HepG2 (cell line): ENCODE data around the gene SLC51B. TPM values are rescaled to one million over a fixed set of nuclear protein-coding genes. Genes with fewer than 3 reads are reported as not detected.

Experiments
- ATAC-seq: fragments of 200-7000 bp; cut with Tn5 transposase; 3 replicates; pipeline ENCODE4 v1.9.1; 2020; ENCODE audit warnings: mild to moderate bottlenecking, moderate library complexity
- BruUV-seq: library from RNA; stranded (reverse); fragments of 400-500 nt; replicated peaks from 2 replicates; lab custom pipeline; 2021; lab: Mats Ljungman, UMichigan
- CTCF ChIA-PET: fragments of 300-600 bp; formaldehyde crosslinking; extraction: SDS; loops from one replicate; lab custom pipeline; 2021; ENCODE audit warnings: low total read pairs, inconsistent platforms, low intra/inter-chr PET ratio; lab: Yijun Ruan, JAX
- POLR2A ChIA-PET: fragments of 350-600 bp; sonication (Branson Sonifier 250); formaldehyde crosslinking; loops from one replicate; lab custom pipeline; 2020; ENCODE audit warnings: antibody characterized with exemption, inconsistent platforms; lab: Yijun Ruan, JAX
- DNase-seq: peaks from one replicate; pipeline ENCODE4 v3.0.0-alpha.2; 2015; ENCODE audit warnings: low spot score
- FAIRE-seq: peaks from 3 replicates; lab custom pipeline; 2011; peaks lifted over from hg19 to GRCh38; lab: Jason Lieb, UNC
- H2AFZ ChIP-seq: one replicate; pipeline ENCODE4 v1.6.1; 2011; ENCODE audit warnings: low read length, inconsistent platforms
- H3K27ac ChIP-seq: fragments of 300-600 bp; 3 replicates; pipeline ENCODE4 v1.8.0; 2011; ENCODE audit warnings: mixed run types, mild to moderate bottlenecking, mixed read lengths, low read length, inconsistent platforms; ENCODE audit not compliant: insufficient read depth; ENCODE audit errors: extremely low read length
- H3K27me3 ChIP-seq, 2 experiments: fragments of 200-600 bp in 1 of 2; 2 replicates in 1 of 2; 3 replicates in 1 of 2; pipeline versions ENCODE4 v1.6.0 to v1.8.0; 2011; ENCODE audit warnings: low read length in 2 of 2, mild to moderate bottlenecking in 2 of 2, moderate library complexity in 2 of 2, inconsistent platforms in 1 of 2; ENCODE audit not compliant: insufficient read depth in 2 of 2, control insufficient read depth in 1 of 2
- H3K36me3 ChIP-seq, 2 experiments: fragments of 200-600 bp in 1 of 2; replicated peaks in 1 of 2; 2 replicates in 1 of 2; 3 replicates in 1 of 2; pipeline versions ENCODE4 v1.5.1 to v1.8.0; 2011; ENCODE audit warnings: low read length in 2 of 2, inconsistent platforms in 1 of 2; ENCODE audit not compliant: insufficient read depth in 2 of 2, control insufficient read depth in 1 of 2
- H3K4me1 ChIP-seq: 2 replicates; pipeline ENCODE4 v1.5.1; 2012; ENCODE audit warnings: low read length, inconsistent platforms; ENCODE audit not compliant: insufficient read depth
- H3K4me2 ChIP-seq: 2 replicates; pipeline ENCODE4 v1.6.0; 2011; ENCODE audit warnings: low read depth, low read length, inconsistent platforms
- H3K4me3 ChIP-seq, 3 experiments: fragments of 200-600 bp in 1 of 3; sonication (generic), shearing (Covaris generic) in 1 of 3; replicated peaks in 1 of 3; 2 replicates each; pipeline ENCODE4 v1.5.1; 2011 to 2016; ENCODE audit warnings: low read length in 3 of 3, inconsistent platforms in 2 of 3, low read depth in 2 of 3, mild to moderate bottlenecking in 2 of 3, control low read depth in 1 of 3, mixed read lengths in 1 of 3; ENCODE audit not compliant: insufficient read depth in 1 of 3
- H3K79me2 ChIP-seq: one replicate; pipeline ENCODE4 v1.6.1; 2011; ENCODE audit warnings: low read length, inconsistent platforms; ENCODE audit not compliant: insufficient read depth
- H3K9ac ChIP-seq: 2 replicates; pipeline ENCODE4 v1.6.0; 2011; ENCODE audit warnings: mild to moderate bottlenecking, low read depth, low read length, inconsistent platforms; ENCODE audit not compliant: insufficient read depth
- H3K9me3 ChIP-seq: 2 replicates; pipeline ENCODE4 v1.5.1; 2012; ENCODE audit warnings: mild to moderate bottlenecking, low read length
- H4K20me1 ChIP-seq: 2 replicates; pipeline ENCODE4 v1.6.0; 2011; ENCODE audit warnings: inconsistent platforms, mild to moderate bottlenecking, low read length, moderate library complexity; ENCODE audit not compliant: insufficient read depth
- CHCHD3 ChIP-seq: sonication (generic); formaldehyde crosslinking; IDR thresholded peaks from 2 replicates; pipeline ENCODE4 v1.8.0; 2022; ENCODE audit warnings: mild to moderate bottlenecking, missing genetic modification reagents, moderate library complexity
- HNF1B ChIP-seq: sonication (generic); formaldehyde crosslinking; IDR thresholded peaks from 2 replicates; pipeline ENCODE4 v1.5.1; 2020; ENCODE audit warnings: mild to moderate bottlenecking, moderate library complexity, missing genetic modification reagents
- HNRNPL ChIP-seq: fragments of 200-400 bp; formaldehyde crosslinking; IDR thresholded peaks from 2 replicates; pipeline ENCODE4 v1.6.1; 2017; ENCODE audit warnings: mild to moderate bottlenecking, low read depth, low read length
- MBD4 ChIP-seq: IDR thresholded peaks from 2 replicates; pipeline ENCODE4 v1.6.1; 2012; ENCODE audit warnings: low read length, inconsistent platforms, borderline replicate concordance
- RNF219 ChIP-seq: sonication (generic); formaldehyde crosslinking; IDR thresholded peaks from 2 replicates; pipeline ENCODE4 v1.5.0; 2020; ENCODE audit warnings: mild to moderate bottlenecking, missing genetic modification reagents
- TERF1 ChIP-seq: sonication (generic); formaldehyde crosslinking; IDR thresholded peaks from 2 replicates; pipeline ENCODE4 v1.8.0; 2022; ENCODE audit warnings: mild to moderate bottlenecking, missing genetic modification reagents, moderate library complexity
- TRIM22 ChIP-seq: fragments of 450-650 bp; IDR thresholded peaks from 2 replicates; pipeline ENCODE4 v1.6.1; 2017
- YEATS4 ChIP-seq: sonication (generic); formaldehyde crosslinking; IDR thresholded peaks from 2 replicates; pipeline ENCODE4 v1.4.0; 2020; ENCODE audit warnings: missing genetic modification reagents, borderline replicate concordance
- ZMYM3 ChIP-seq: sonication (generic); formaldehyde crosslinking; IDR thresholded peaks from 2 replicates; pipeline ENCODE4 v1.5.1; 2020; ENCODE audit warnings: mild to moderate bottlenecking, missing genetic modification reagents
- ZNF781 ChIP-seq: sonication (generic); formaldehyde crosslinking; IDR thresholded peaks from 2 replicates; pipeline ENCODE4 v1.5.1; 2020; ENCODE audit warnings: borderline replicate concordance, mild to moderate bottlenecking, missing genetic modification reagents; ENCODE audit errors: not compliant biosample characterization
- ZNF782 ChIP-seq: sonication (generic); formaldehyde crosslinking; IDR thresholded peaks from 2 replicates; pipeline ENCODE4 v1.4.0; 2020; ENCODE audit warnings: missing genetic modification reagents, mild to moderate bottlenecking, borderline replicate concordance
- WGBS: methylation state at CpG from one replicate; pipeline ENCODE4 v1.1.6; 2017; ENCODE audit warnings: low lambda C conversion rate; 5-methylcytosine and 5-hydroxymethylcytosine counted together
- in situ Hi-C: cut with HindIII; loops from 2 replicates; pipeline ENCODE4 v1.10.0; 2017; ENCODE audit warnings: low pct_unique_long_range_greater_than_20kb; ENCODE audit not compliant: extremely low pct_ligation_motif_present
- intact Hi-C: fragments of 100-400 bp; cut with micrococcal nuclease; formaldehyde crosslinking; loops from one replicate; pipeline ENCODE4 v1.10.0; 2022; ENCODE audit not compliant: unreplicated experiment
- polyA plus RNA-seq, 8 experiments: library from polyadenylated mRNA; depleted of rRNA in 3 of 8; stranded (reverse) in 7 of 8; unstranded in 1 of 8; fragments of >200 nt; fragmentation: Illumina TruSeq in 4 of 8; extraction: Trizol in 4 of 8; gene quantifications; 2 replicates each; pipeline versions ENCODE4 v1.2.1 to v1.2.3, GENCODE V29; 2011 to 2016; ENCODE audit warnings: low read depth in 4 of 8, missing spikeins in 1 of 8, mixed read lengths in 1 of 8; ENCODE audit not compliant: insufficient read depth in 1 of 8
- total RNA-seq, 5 experiments: library from RNA; depleted of rRNA; stranded (reverse); fragments of >200 nt; fragmentation: Illumina TruSeq; extraction: Trizol; gene quantifications; 2 replicates each; pipeline ENCODE4 v1.2.3, GENCODE V29; 2016; ENCODE audit warnings: low read depth in 1 of 5
- TF ChIP-seq, protein P1 (sequence below): sonication (generic); formaldehyde crosslinking; IDR thresholded peaks from 2 replicates; pipeline ENCODE4 v1.5.1; 2020; ENCODE audit warnings: mild to moderate bottlenecking, missing genetic modification reagents, borderline replicate concordance

Gene SLC51B
- total and polyA plus RNA-seq, 2 of the 13 experiments (the other 11 are each of a cell fraction or from before 2014, with no cell fraction given) = 14.9 to 17.1 TPM

DNA sequence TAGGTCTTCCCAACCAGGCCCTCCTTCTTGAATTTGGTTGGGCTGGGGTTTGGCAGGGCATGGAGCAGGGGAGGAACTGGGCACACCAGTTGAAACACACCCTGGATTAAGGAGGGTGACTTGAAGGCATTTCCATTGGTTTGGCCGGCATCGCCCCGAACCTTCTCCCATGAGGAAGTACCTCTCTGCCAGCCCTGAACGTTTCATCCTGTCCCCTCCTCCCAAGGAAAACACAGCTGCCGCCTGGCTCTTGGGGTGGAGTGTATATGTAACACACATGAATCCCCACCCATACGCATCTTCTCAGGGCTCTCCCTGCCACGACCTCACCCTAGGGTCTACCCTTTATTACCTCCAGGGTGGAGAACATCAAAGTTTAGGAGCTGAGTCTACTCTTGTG, 55.3 kb downstream of the SLC51B start:
- no peak overlapping the region for H3K4me3 ChIP-seq
- no peaks in the 10 kb centered on the region for H3K9me3 ChIP-seq
- H4K20me1 ChIP-seq = no peaks in the 10 kb centered on the region
- peaks cover 6 to 13% of the 10 kb centered on the region in 2 experiments; a peak in 4 of 5 replicates for H3K36me3 ChIP-seq
- intact Hi-C loops = no loop called here
- CTCF ChIA-PET = interaction anchor here (2.3 to 3.4 kb wide), 2 partner anchors 46 to 67 kb away, joined by 29 to 56 read pairs; no protein-coding TSS in a partner anchor
- POLR2A ChIA-PET = interaction anchor here (1.4 kb wide), 1 partner anchor 67 kb away, joined by 3 read pairs; no protein-coding TSS in a partner anchor
- no peak for ATAC-seq
- H3K79me2 ChIP-seq = no peaks in the 10 kb centered on the region
- no peak overlapping the region for H3K9ac ChIP-seq
- no peak overlapping the region for H3K4me2 ChIP-seq
- in situ Hi-C loops = no loop called here
- no TSS peak for BruUV-seq
- no peak overlapping the region for H2AFZ ChIP-seq
- FAIRE-seq = no peak
- no peak overlapping the region for H3K27ac ChIP-seq
- no peak for DNase-seq
- WGBS = 90% methylated on average over 7 of the region's 7 CpGs
- peaks cover 6% of the 10 kb centered on the region for H3K4me1 ChIP-seq
- no peaks in the 10 kb centered on the region for H3K27me3 ChIP-seq
- TF ChIP-seq ZNF781 (CRISPR knock-in tag) (no peak), HNF1B (no peak), CHCHD3 (CRISPR knock-in tag) (no peak), HNRNPL (no peak), TRIM22 (no peak), ZMYM3 (no peak), RNF219 (no peak), YEATS4 (CRISPR knock-in tag) (no peak), ZNF782 (no peak), MBD4 (no peak), TERF1 (no peak)
- TF ChIP-seq, protein P1, sequence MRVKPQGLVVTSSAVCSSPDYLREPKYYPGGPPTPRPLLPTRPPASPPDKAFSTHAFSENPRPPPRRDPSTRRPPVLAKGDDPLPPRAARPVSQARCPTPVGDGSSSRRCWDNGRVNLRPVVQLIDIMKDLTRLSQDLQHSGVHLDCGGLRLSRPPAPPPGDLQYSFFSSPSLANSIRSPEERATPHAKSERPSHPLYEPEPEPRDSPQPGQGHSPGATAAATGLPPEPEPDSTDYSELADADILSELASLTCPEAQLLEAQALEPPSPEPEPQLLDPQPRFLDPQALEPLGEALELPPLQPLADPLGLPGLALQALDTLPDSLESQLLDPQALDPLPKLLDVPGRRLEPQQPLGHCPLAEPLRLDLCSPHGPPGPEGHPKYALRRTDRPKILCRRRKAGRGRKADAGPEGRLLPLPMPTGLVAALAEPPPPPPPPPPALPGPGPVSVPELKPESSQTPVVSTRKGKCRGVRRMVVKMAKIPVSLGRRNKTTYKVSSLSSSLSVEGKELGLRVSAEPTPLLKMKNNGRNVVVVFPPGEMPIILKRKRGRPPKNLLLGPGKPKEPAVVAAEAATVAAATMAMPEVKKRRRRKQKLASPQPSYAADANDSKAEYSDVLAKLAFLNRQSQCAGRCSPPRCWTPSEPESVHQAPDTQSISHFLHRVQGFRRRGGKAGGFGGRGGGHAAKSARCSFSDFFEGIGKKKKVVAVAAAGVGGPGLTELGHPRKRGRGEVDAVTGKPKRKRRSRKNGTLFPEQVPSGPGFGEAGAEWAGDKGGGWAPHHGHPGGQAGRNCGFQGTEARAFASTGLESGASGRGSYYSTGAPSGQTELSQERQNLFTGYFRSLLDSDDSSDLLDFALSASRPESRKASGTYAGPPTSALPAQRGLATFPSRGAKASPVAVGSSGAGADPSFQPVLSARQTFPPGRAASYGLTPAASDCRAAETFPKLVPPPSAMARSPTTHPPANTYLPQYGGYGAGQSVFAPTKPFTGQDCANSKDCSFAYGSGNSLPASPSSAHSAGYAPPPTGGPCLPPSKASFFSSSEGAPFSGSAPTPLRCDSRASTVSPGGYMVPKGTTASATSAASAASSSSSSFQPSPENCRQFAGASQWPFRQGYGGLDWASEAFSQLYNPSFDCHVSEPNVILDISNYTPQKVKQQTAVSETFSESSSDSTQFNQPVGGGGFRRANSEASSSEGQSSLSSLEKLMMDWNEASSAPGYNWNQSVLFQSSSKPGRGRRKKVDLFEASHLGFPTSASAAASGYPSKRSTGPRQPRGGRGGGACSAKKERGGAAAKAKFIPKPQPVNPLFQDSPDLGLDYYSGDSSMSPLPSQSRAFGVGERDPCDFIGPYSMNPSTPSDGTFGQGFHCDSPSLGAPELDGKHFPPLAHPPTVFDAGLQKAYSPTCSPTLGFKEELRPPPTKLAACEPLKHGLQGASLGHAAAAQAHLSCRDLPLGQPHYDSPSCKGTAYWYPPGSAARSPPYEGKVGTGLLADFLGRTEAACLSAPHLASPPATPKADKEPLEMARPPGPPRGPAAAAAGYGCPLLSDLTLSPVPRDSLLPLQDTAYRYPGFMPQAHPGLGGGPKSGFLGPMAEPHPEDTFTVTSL = no peak
